ENCODE measurements around the gene RBBP8. TPM values are rescaled to one million over a fixed set of nuclear protein-coding genes. Genes with fewer than 3 reads are reported as not detected.

Gene RBBP8
- total and polyA plus RNA-seq, 2 donors (not counting 3 experiments of a cell fraction or from before 2014, with no cell fraction given) = 3.0 to 13.5 TPM

- POLR2A ChIA-PET = no interaction called here
- H2AFZ ChIP-seq (ENCODE audit: low read depth, low read length) = no peak overlapping the region
- H3K4me3 ChIP-seq (replicated peaks in 1 of 3; ENCODE audit: insufficient read depth in 1 of 3, low read depth in 1 of 3, low read length in 3 of 3) = no peak overlapping the region
- no peaks in the 10 kb centered on the region for H4K20me1 ChIP-seq (replicated peaks; ENCODE audit: control insufficient read depth, extremely low read depth, insufficient read depth, low read length)
- FAIRE-seq (no peak), DNase-seq (ENCODE audit: low read depth, low spot score) (no peak)
- dilution Hi-C loops (cut with MboI; ENCODE audit: extremely low pct_ligation_motif_present, low sequenced_read_pairs) (no loop called here), intact Hi-C loops (cut with micrococcal nuclease) (no loop called here)
- no peaks in the 10 kb centered on the region for H3K4me1 ChIP-seq (ENCODE audit: control insufficient read depth, extremely low read depth, insufficient read depth, low read length)
- H3K79me2 ChIP-seq (ENCODE audit: control insufficient read depth, insufficient read depth, low read length) = no peaks in the 10 kb centered on the region
- no peaks in the 10 kb centered on the region for H3K9me3 ChIP-seq (replicated peaks; ENCODE audit: control insufficient read depth, insufficient read depth, low read length)
- no peak overlapping the region for H3K4me2 ChIP-seq (ENCODE audit: insufficient read depth, low read length)
- H3K9ac ChIP-seq (replicated peaks; ENCODE audit: extremely low read depth, insufficient read depth, low read length) = no peak overlapping the region
- no peaks in the 10 kb centered on the region for H3K9me1 ChIP-seq (replicated peaks; ENCODE audit: control insufficient read depth, extremely low read depth, insufficient read depth, low read length)
- no peaks in the 10 kb centered on the region for H3K36me3 ChIP-seq (ENCODE audit: control insufficient read depth in 2 of 2, extremely low read depth in 1 of 2, insufficient read depth in 2 of 2, low read length in 2 of 2)
- TF ChIP-seq JUN (IDR thresholded peaks at IDR 0.05; ENCODE audit: borderline replicate concordance, insufficient read depth, insufficient read length, low read depth) (no peak), EZH2 (IDR thresholded peaks at IDR 0.05; ENCODE audit: borderline replicate concordance, low read depth, low read length, severe bottlenecking) (no peak), POLR2AphosphoS5 (IDR thresholded peaks at IDR 0.05; ENCODE audit: insufficient read depth, low read depth, low read length) (no peak), FOS (IDR thresholded peaks at IDR 0.05; ENCODE audit: borderline replicate concordance, insufficient read depth, low read length) (no peak), GATA2 (IDR thresholded peaks at IDR 0.05; ENCODE audit: insufficient read depth, insufficient read length, low read depth, low read length) (no peak), MYC (IDR thresholded peaks at IDR 0.05; ENCODE audit: low read depth, low read length) (no peak), CTCF (IDR thresholded peaks at IDR 0.05; ENCODE audit: extremely low read depth in 1 of 2, insufficient read depth in 1 of 2, low read depth in 1 of 2, low read length in 2 of 2) (no peak), POLR2A (IDR thresholded peaks at IDR 0.05; ENCODE audit: low read depth, low read length) (no peak), MAX (IDR thresholded peaks at IDR 0.05; ENCODE audit: insufficient read depth, insufficient read length) (no peak)
- no peak overlapping the region for H3K27ac ChIP-seq (ENCODE audit: insufficient read depth, low read depth, low read length)
- H3K27me3 ChIP-seq (ENCODE audit: control insufficient read depth in 2 of 2, insufficient read depth in 2 of 2, low read length in 2 of 2) = peaks cover 9% of the 10 kb centered on the region in 2 experiments
- CTCF ChIA-PET = no interaction called here
- no TSS peak for BruUV-seq (replicated peaks)
Observed at GRCh38 chr18:23062011-23062410, 128.9 kb downstream of the RBBP8 start.
